ENCODE results near the gene TAC3.
"Not testable (repeated sequence)": the region's sequence is repeated elsewhere in the genome, so short reads cannot be mapped to it uniquely, and the experiment has no call there.

Gene TAC3

GRCh38 chr12:57039016-57039798 is 22.9 kb upstream of the TAC3 start:
- DNase-seq (ENCODE audit: extremely low read depth in 1 of 2, low read depth in 1 of 2): no peak

- DNase-seq (ENCODE audit: extremely low read depth in 1 of 2, low read depth in 1 of 2): no peak
Observed at GRCh38 chr12:57037264-57037663, 20.9 kb upstream of the TAC3 start.

GRCh38 chr12:57033431-57033830 is 17.1 kb upstream of the TAC3 start:
- no peak for DNase-seq (ENCODE audit: extremely low read depth in 1 of 2, low read depth in 1 of 2)

GRCh38 chr12:57031789-57032188 is 15.5 kb upstream of the TAC3 start:
- no peak for DNase-seq (ENCODE audit: extremely low read depth in 1 of 2, low read depth in 1 of 2)

- DNase-seq (ENCODE audit: extremely low read depth in 1 of 2, low read depth in 1 of 2): no peak
Observed at GRCh38 chr12:57031138-57031725, 14.9 kb upstream of the TAC3 start.

GRCh38 chr12:57029457-57029856 is 13.1 kb upstream of the TAC3 start:
- no peak for DNase-seq (ENCODE audit: extremely low read depth in 1 of 2, low read depth in 1 of 2)

GRCh38 chr12:57027805-57028153 is 11.4 kb upstream of the TAC3 start:
- no peak for DNase-seq (ENCODE audit: extremely low read depth in 1 of 2, low read depth in 1 of 2)

- no peak for DNase-seq (ENCODE audit: extremely low read depth in 1 of 2, low read depth in 1 of 2)
Observed at GRCh38 chr12:57027011-57027804, 10.9 kb upstream of the TAC3 start.

GRCh38 chr12:57025196-57025595 is 8.9 kb upstream of the TAC3 start:
- DNase-seq (ENCODE audit: extremely low read depth in 1 of 2, low read depth in 1 of 2): no peak

- DNase-seq (ENCODE audit: extremely low read depth in 1 of 2, low read depth in 1 of 2): not testable (repeated sequence)
Observed at GRCh38 chr12:57022324-57022723, 6.0 kb upstream of the TAC3 start.

GRCh38 chr12:57019983-57020719 is 3.8 kb upstream of the TAC3 start:
- no peak for DNase-seq (ENCODE audit: extremely low read depth in 1 of 2, low read depth in 1 of 2)

GRCh38 chr12:57018906-57019305 is 2.6 kb upstream of the TAC3 start:
- DNase-seq (ENCODE audit: extremely low read depth in 1 of 2, low read depth in 1 of 2): no peak

- DNase-seq (ENCODE audit: extremely low read depth in 1 of 2, low read depth in 1 of 2): not testable (repeated sequence)
Observed at GRCh38 chr12:57018353-57018752, 2.0 kb upstream of the TAC3 start.

GRCh38 chr12:57012600-57013465 is 3.5 kb downstream of the TAC3 start:
- no peak for DNase-seq (ENCODE audit: extremely low read depth in 1 of 2, low read depth in 1 of 2)

- no peak for DNase-seq (ENCODE audit: extremely low read depth in 1 of 2, low read depth in 1 of 2)
Observed at GRCh38 chr12:57011438-57012424, 4.6 kb downstream of the TAC3 start.

GRCh38 chr12:57010627-57011247 is 5.6 kb downstream of the TAC3 start:
- DNase-seq (ENCODE audit: extremely low read depth in 1 of 2, low read depth in 1 of 2): no peak

- no peak for DNase-seq (ENCODE audit: extremely low read depth in 1 of 2, low read depth in 1 of 2)
Observed at GRCh38 chr12:57009949-57010626, 6.2 kb downstream of the TAC3 start.

- no peak for DNase-seq (ENCODE audit: extremely low read depth in 1 of 2, low read depth in 1 of 2)
Observed at GRCh38 chr12:57008178-57008577, 8.2 kb downstream of the TAC3 start.

All from activated CD8-positive, alpha-beta memory T cell treated with anti-CD3 and anti-CD28 coated beads for 1 hour (primary cell).